Measurements from ENCODE around the gene CSH2.

CSH2 gene

DNA sequence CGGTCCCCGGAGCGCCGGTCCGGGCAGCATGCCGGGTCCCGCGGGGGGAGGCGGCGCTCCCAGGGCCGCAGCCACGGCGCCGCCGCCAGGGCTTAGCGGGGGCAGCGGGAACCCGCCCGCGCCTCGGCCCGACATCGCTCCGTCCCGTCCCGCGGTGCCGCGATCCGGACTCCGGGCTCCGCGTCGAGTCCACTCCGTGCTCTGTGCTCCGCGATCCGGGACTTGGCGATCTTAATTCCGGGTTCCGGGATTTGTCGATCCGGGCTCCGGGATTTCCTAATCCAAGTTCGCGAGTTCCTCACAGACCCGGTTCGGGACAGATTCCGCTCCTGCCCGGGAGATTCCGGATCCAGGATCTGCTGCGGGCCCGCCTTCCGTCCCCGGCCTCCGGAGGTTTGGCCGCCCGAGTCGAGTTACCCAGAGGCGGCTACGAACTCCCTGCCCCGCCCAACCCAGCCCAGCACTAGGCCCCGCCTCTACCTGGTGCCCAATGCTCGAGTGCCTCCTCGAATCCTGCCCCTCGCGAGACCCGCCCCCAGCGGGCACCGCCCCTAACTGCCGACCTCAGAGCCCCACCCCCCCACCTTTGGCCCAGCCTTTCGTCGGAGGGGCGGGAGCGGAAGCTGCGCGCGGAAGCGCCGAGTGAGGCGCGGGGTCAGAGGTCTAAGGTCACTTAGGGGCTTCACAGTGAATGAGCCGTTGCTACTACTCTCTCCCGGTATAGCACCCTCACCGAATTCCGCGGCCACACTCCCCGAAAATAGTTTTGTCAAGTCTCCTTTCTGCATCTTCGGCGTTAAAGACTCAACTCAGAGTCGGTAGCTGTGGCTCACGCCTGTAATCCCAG, 30.7 kb downstream of the CSH2 start, which contains the start of gene SMARCD2 (continued):
- TF ChIP-seq, protein P1, sequence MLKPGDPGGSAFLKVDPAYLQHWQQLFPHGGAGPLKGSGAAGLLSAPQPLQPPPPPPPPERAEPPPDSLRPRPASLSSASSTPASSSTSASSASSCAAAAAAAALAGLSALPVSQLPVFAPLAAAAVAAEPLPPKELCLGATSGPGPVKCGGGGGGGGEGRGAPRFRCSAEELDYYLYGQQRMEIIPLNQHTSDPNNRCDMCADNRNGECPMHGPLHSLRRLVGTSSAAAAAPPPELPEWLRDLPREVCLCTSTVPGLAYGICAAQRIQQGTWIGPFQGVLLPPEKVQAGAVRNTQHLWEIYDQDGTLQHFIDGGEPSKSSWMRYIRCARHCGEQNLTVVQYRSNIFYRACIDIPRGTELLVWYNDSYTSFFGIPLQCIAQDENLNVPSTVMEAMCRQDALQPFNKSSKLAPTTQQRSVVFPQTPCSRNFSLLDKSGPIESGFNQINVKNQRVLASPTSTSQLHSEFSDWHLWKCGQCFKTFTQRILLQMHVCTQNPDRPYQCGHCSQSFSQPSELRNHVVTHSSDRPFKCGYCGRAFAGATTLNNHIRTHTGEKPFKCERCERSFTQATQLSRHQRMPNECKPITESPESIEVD (tag by site-specific recombination; IDR thresholded peaks at IDR 0.05), result peak; percentile 60; the same call in 1 of the 2 replicates
- TF ChIP-seq ZNF202 (tag by site-specific recombination; IDR thresholded peaks at IDR 0.05; ENCODE audit: borderline replicate concordance) (no peak), FEZF1 (tag by site-specific recombination; IDR thresholded peaks at IDR 0.05) (peak; percentile 34; the same call in 1 of the 2 replicates), ZNF19 (tag by site-specific recombination; IDR thresholded peaks at IDR 0.05; ENCODE audit: low read depth) (no peak), ZNF433 (tag by site-specific recombination; IDR thresholded peaks at IDR 0.05; ENCODE audit: low read depth) (no peak), ZNF664 (tag by site-specific recombination; IDR thresholded peaks at IDR 0.05) (peak; percentile 77; the same call in 1 of the 2 replicates), ZNF350 (tag by site-specific recombination; IDR thresholded peaks at IDR 0.05) (no peak), WT1 (tag by site-specific recombination; IDR thresholded peaks at IDR 0.05) (peak; percentile 58), ZNF692 (tag by site-specific recombination; IDR thresholded peaks at IDR 0.05) (peak; percentile 94), ZNF560 (tag by site-specific recombination; IDR thresholded peaks at IDR 0.05; ENCODE audit: borderline replicate concordance) (no peak), PRDM10 (tag by site-specific recombination; IDR thresholded peaks at IDR 0.05) (peak; percentile 90), ZNF843 (tag by site-specific recombination; IDR thresholded peaks at IDR 0.05) (peak; percentile 65), ZFP41 (tag by site-specific recombination; IDR thresholded peaks at IDR 0.05; ENCODE audit: borderline replicate concordance) (no peak), ZNF426 (tag by site-specific recombination; IDR thresholded peaks at IDR 0.05) (no peak), ZNF266 (tag by site-specific recombination; IDR thresholded peaks at IDR 0.05; ENCODE audit: low read depth) (no peak), ZIC2 (tag by site-specific recombination; IDR thresholded peaks at IDR 0.05) (peak; percentile 8; the same call in 1 of the 2 replicates), ZBTB21 (tag by site-specific recombination; IDR thresholded peaks at IDR 0.05) (peak; percentile 85), HOXD13 (CRISPR knock-in tag; IDR thresholded peaks at IDR 0.05; ENCODE audit: borderline replicate concordance) (no peak), ZNF114 (tag by site-specific recombination; IDR thresholded peaks at IDR 0.05) (no peak), BCL11B (tag by site-specific recombination; IDR thresholded peaks at IDR 0.05; ENCODE audit: low read depth) (peak; percentile 98), ZNF16 (tag by site-specific recombination; IDR thresholded peaks at IDR 0.05; ENCODE audit: low read depth) (no peak), ZSCAN30 (tag by site-specific recombination; IDR thresholded peaks at IDR 0.05) (peak; percentile 100), ZNF571 (tag by site-specific recombination; IDR thresholded peaks at IDR 0.05) (no peak), ZNF37A (tag by site-specific recombination; IDR thresholded peaks at IDR 0.05) (peak; percentile 84)
- TF ChIP-seq, protein P2, sequence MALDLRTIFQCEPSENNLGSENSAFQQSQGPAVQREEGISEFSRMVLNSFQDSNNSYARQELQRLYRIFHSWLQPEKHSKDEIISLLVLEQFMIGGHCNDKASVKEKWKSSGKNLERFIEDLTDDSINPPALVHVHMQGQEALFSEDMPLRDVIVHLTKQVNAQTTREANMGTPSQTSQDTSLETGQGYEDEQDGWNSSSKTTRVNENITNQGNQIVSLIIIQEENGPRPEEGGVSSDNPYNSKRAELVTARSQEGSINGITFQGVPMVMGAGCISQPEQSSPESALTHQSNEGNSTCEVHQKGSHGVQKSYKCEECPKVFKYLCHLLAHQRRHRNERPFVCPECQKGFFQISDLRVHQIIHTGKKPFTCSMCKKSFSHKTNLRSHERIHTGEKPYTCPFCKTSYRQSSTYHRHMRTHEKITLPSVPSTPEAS (tag by site-specific recombination; IDR thresholded peaks at IDR 0.05), result peak; percentile 65
- TF ChIP-seq, protein P3, sequence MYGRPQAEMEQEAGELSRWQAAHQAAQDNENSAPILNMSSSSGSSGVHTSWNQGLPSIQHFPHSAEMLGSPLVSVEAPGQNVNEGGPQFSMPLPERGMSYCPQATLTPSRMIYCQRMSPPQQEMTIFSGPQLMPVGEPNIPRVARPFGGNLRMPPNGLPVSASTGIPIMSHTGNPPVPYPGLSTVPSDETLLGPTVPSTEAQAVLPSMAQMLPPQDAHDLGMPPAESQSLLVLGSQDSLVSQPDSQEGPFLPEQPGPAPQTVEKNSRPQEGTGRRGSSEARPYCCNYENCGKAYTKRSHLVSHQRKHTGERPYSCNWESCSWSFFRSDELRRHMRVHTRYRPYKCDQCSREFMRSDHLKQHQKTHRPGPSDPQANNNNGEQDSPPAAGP (tag by site-specific recombination; IDR thresholded peaks at IDR 0.05), result peak; percentile 100
- TF ChIP-seq, protein P4, sequence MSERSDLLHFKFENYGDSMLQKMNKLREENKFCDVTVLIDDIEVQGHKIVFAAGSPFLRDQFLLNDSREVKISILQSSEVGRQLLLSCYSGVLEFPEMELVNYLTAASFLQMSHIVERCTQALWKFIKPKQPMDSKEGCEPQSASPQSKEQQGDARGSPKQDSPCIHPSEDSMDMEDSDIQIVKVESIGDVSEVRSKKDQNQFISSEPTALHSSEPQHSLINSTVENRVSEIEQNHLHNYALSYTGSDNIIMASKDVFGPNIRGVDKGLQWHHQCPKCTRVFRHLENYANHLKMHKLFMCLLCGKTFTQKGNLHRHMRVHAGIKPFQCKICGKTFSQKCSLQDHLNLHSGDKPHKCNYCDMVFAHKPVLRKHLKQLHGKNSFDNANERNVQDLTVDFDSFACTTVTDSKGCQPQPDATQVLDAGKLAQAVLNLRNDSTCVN (tag by site-specific recombination; optimal IDR thresholded peaks at IDR 0.05), result peak; percentile 93
- TF ChIP-seq, protein P5, sequence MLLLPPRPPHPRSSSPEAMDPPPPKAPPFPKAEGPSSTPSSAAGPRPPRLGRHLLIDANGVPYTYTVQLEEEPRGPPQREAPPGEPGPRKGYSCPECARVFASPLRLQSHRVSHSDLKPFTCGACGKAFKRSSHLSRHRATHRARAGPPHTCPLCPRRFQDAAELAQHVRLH (tag by site-specific recombination; IDR thresholded peaks at IDR 0.05), result peak; percentile 93

All from HEK293 (cell line).